Activated CD8-positive, alpha-beta memory T cell treated with anti-CD3 and anti-CD28 coated beads for 1 hour (primary cell): ENCODE data around the gene VAV2.

Source experiments
- DNase-seq, 2 donors: peaks; one replicate each; pipeline ENCODE4 v3.0.0-alpha.2; 2020; ENCODE audit warnings: low read depth in 1 of 2; ENCODE audit errors: extremely low read depth in 1 of 2

VAV2 gene

GRCh38 chr9:133826289-133827085 is 165.6 kb downstream of the VAV2 start:
- no peak for DNase-seq

DNA sequence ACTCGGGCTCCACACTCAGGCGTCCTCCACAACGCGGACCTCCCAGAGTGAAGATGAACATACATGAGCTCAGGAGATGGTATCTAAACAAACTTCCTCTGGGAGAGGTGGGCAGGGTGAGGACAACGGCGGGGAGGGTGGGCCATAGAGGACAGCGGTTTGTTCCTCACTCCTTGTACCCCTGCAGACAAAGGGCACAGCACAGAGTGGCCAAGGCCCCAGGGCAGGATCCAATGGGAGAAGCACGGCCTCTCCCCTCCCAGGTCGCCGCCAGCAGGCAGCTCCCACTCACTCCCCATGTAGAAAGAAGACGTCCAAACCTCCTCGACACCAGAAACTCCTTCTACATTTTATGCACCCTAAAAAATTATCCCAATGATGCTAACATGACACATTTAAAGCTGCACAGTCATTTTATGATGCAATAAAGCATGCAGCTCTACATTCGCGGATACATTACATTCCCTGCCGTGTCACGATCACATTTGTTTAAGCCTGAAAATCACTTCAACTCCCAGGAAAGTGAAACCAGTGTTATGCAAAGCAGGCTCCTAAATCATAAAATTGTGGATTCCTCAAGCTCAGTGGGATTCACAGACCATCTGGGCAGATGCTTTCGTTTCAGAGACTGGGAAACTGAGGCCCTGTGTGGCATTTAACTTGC is 166.4 kb downstream of the VAV2 start:
- no peak for DNase-seq

GRCh38 chr9:133824802-133825186 is 167.3 kb downstream of the VAV2 start:
- no peak for DNase-seq

DNA sequence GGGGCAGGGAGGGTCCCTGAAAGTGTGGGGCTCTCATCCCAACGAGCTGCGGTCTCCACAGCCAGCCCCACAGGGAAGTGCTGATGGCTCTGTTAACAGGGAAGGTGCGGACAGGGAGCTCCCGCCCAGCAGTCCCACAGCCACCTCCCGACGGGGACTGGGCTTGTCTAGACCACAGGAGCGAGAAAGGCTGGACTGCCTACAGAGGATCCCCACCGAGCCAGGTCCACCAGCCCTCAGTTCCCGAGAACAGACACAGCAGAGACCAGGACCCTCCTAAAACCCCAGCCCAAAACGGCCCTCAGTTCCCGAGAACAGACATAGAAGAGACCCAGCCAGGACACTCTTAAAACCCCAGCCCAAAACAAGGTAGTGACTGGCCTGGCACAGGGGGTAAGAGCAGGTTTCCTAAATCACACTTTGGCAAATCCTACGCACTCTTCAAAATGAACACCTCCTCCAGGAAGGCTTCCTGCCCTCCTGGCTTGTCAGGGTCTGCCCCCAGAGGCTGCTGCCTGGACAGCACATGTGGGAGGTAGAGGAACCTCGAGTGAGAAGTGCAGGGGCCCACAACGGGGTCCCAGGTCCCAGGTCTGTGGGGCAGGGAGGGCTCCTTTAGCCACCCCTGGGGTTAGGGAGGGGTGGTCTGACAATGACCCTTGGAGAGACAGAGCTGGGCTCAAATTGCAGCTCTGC is 167.9 kb downstream of the VAV2 start:
- DNase-seq, result no peak

DNA sequence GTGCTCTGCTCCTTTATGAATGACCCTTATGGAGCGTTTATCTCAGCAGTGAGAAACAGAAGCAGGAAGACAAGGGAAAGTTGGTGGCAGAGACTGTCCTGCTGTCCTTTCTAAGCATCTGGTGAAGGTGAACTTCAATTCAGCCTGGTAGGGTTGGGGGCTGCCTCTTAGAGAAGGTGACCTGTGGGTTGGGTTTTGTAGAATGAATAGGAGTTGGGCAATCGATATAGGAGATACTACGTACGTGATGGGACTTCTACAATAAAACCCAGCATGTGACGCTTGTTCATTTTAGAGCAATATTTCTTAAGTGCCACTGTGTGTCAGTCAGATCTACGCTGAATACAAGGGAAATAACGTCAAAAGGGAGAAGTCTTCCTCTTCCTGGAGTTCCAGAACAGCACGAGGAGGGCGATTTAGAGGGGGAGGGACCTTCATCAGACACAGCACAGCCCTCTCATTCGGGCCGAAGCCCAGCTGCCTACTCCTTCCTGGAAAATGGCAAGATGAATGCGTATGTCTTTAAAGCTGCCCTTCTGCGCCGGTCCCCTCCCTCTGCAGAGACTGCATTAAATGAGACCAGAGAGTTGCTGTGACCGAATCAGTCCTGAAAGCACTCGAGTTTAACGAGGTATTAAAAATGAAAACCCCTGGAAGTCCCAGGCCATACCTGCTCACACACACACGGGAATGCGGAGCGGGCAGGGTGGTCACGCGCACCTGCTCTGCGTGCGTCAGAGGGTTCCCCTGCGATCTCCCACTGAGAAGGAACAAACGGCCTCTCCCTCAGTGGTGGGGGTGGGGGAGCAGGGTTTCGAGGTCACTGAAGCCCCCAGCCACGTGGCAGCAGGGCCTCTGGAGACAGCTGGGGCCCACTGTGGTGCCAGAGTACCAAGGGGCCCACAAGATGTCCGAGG is 168.7 kb downstream of the VAV2 start:
- DNase-seq, result no peak

DNA sequence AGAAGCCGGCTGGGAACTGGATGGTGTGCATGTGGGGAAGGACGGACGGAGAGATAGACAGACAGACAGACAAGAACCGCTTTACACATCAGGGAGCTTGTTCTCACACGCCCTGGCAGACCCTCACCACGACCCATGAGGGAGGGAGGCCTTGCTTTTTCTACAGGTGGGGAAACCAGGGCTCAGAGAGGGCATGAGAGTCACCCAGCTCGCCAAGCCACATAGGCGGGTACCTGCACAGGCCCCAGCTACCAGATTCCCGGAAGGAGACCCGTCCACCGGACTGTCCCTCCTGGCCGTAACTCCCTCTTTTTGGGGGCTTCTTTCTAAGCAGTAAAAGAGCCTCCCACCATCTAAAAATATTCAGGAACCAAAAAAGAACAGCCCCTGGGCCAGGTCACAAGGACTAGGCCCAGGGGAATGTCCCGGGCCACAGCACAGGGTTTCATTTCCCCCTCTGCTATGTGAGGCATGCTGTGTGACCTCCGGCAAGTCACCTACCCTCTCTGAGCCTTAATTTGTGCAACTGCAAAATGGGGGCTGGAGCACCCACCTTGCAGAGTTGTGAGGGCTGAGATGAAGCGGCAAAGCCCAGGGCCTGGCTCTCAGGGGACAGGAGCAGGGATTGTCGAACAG is 169.6 kb downstream of the VAV2 start:
- no peak for DNase-seq

GRCh38 chr9:133821601-133822429 is 170.3 kb downstream of the VAV2 start:
- DNase-seq, result no peak

DNA sequence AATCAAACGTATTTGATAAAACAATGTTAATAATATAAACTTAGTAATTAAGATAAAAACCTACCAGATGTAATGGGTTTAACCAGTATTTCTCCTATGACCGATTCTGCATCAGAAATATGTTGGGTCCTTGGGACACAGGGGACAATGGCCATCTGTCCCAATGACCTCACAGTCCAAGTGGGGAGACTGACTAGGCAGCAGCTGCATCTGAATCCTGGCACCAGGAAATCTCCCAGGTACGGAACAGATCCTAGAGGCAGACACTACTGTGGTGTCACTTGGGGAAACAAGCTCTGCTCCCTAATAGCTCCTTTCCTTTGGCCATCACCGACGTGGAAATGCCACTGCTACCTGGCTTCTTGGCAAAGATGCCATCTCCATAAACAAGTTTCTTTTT is 172.2 kb downstream of the VAV2 start:
- DNase-seq, result no peak

GRCh38 chr9:133818444-133818843 is 173.7 kb downstream of the VAV2 start:
- no peak for DNase-seq

- no peak for DNase-seq
Measured at GRCh38 chr9:133815781-133816180, 176.3 kb downstream of the VAV2 start.

GRCh38 chr9:133814586-133815208 is 177.4 kb downstream of the VAV2 start:
- DNase-seq, result no peak

DNA sequence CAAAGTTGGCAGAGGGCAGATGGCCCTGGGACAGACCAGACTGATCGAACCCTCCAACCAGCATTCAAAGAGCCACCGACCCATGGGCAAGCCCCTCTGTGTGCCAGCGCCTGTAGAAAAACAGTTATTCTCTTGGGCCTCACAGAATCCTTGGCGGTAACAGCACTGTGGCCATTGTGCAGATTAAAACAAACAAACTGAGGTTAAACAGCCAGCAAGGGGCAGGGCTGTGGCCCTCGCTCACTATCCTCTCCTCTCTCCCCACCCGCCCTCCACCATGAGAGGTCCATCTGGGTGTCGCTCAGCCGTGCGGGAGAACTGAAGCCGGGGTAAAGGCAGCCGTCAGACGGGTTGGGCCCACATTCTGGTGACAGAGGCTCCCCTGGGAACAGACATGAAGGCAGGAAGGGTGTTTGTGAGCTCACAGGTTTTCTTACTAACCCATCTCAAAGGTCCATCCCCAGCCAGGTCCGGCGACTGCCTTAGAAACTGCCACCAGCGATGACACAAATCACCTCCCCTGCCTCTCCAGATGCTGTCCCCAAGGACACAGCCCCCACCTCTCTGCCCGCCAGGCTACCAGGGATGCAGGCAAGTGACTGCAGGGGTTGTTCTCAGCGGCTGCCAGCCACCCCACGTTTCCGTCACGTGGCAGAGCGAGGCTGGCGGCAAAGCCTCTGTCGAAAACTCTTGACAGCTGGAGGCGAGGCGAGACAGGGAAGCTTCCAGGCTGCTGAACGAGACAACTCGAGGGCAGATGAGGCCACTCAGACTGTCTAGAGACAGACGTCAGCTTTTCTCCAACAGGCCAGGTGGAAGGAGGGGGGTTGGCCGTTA is 178.2 kb downstream of the VAV2 start:
- no peak for DNase-seq

DNA sequence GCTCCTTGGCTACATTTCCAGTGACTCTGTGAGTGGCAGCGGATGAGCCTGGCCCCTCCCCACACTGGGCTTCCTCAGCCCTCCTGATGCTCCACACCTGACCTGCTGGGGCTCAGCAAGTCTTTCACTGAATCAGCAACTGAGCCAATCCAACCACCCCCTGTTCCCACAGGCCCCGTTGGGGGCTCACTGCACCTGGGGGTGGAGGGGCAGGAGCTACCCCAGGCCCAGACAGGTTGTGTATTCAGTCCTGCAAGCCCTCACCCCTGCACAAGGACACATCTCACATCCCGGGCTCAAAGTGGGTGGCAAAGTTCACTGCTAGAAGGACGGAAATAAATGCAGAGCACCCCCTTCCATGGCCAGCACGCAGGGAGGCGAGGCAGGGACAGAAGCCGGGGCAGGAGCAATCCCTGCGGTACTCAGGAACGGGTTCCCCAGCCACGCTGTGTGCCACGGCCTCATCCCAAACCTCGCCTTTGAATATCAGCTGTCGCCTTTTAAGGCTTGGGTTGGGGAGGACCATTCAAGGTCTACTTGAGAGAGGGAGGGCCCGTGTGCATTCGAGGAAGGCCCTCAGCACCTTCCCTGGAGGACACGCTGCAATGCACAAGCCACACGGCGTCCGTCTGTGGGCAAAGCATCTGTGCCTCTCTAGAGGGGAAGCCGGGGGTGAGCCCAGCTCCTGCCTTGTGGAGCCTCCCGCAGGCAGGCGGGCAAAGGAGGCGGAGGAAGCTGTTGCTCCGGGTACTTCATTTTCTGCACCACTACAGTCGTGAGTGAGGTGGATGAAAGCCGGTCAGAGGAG is 179.0 kb downstream of the VAV2 start:
- no peak for DNase-seq

GRCh38 chr9:133812077-133812868 is 179.9 kb downstream of the VAV2 start:
- DNase-seq, result no peak

DNA sequence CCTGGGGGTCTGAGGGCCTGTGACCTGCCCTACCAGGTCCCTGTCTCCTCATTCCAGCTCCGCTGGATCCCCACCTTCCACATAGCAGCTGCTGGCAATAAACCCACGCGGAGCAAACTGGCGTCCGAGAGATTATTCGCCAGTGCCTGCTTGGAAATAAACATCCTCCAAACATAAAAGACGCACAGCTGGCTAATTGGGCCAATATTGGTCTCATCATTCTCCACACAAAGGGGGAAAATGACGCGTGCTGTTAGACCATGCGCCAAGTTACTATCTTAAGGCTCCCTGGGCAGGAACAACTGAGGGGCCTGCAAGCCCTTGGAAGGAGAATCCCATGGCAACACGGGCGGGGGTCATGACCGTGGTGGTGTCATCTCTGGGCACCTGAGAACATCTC is 180.7 kb downstream of the VAV2 start:
- no peak for DNase-seq

DNA sequence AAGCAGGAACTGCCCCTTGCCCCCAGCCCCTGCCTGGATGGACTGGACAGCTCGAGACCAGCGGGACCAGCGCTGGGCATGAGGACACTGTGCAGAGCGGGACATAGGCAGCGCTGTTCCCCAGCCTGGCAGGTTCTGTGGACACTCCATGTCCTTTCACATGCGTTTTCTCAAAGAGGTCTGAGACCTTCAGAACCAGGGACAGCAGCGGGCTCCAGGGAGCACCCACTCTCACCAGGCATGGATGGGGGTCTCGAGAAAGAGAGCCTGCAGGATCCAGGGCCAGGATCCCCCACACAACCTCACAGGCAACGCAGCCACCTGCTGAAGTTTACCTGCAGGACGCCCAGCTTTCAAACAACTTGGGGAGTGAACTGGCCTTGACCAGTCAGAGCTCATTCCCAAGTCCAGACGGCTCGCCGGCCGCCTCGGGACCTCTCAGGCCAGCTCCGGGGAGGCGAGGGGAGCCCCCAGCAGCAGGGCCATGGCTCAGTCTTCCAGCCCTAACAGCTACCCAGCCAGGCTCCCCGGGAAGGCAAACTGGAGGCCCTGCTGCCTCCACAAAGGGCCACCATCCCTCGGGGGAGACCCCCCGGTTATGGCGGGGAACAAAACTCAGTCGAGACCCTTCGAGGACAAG is 181.4 kb downstream of the VAV2 start:
- no peak for DNase-seq
